Stomach (tissue), 9 donors: Measurements from ENCODE around the gene MRC2. TPM values are rescaled to one million over a fixed set of nuclear protein-coding genes. Genes with fewer than 3 reads are reported as not detected.

Experiments
- DNase-seq, 2 donors: peaks; one replicate each; pipeline versions ENCODE4 v3.0.0 to v3.0.0-alpha.2; 2013 to 2019
- H3K27ac ChIP-seq, 5 donors: fragments of 200-600 bp in 4 of 5; sonication (generic) in 4 of 5; one replicate each; pipeline ENCODE4 v1.5.1; 2013 to 2019; ENCODE audit warnings: mild to moderate bottlenecking in 1 of 5, moderate library complexity in 1 of 5
- H3K27me3 ChIP-seq, 3 donors: fragments of 200-600 bp; sonication (generic); one replicate each; pipeline ENCODE4 v1.5.1; 2017 to 2019; ENCODE audit warnings: mixed run types in 1 of 3
- H3K36me3 ChIP-seq, 4 donors: fragments of 200-600 bp; sonication (generic); 1 replicate in 3 of 4; 2 replicates in 1 of 4; pipeline ENCODE4 v1.5.1; 2016 to 2019
- H3K4me1 ChIP-seq, 4 donors: fragments of 200-600 bp; sonication (generic); one replicate each; pipeline ENCODE4 v1.5.1; 2016 to 2019
- H3K4me3 ChIP-seq, 4 donors: fragments of 200-600 bp; sonication (generic) in 3 of 4; one replicate each; pipeline ENCODE4 v1.5.1; 2016 to 2019; ENCODE audit warnings: mild to moderate bottlenecking in 1 of 4
- H3K9me3 ChIP-seq, 4 donors: fragments of 200-600 bp; sonication (generic); one replicate each; pipeline ENCODE4 v1.5.1; 2016 to 2019
- CTCF ChIP-seq, 7 experiments: fragments of 450-650 bp in 4 of 7; fragments of 200-600 bp in 3 of 7; sonication (generic) in 3 of 7; IDR thresholded peaks; one replicate each; pipeline ENCODE4 v1.5.1; 2016 to 2019; ENCODE audit warnings: antibody characterized with exemption in 7 of 7, control low read depth in 2 of 7, mild to moderate bottlenecking in 1 of 7
- EP300 ChIP-seq: sonication (generic); formaldehyde crosslinking; IDR thresholded peaks from one replicate; pipeline ENCODE4 v1.6.1; 2017; ENCODE audit warnings: antibody characterized with exemption
- POLR2A ChIP-seq, 4 donors: fragments of 450-650 bp; IDR thresholded peaks; one replicate each; pipeline ENCODE4 v1.6.1; 2016; ENCODE audit warnings: antibody characterized with exemption in 4 of 4, control low read depth in 2 of 4, mild to moderate bottlenecking in 1 of 4, moderate library complexity in 1 of 4
- POLR2AphosphoS5 ChIP-seq, 3 donors: sonication (generic); formaldehyde crosslinking; IDR thresholded peaks; one replicate each; pipeline ENCODE4 v1.6.1; 2016; ENCODE audit warnings: antibody characterized with exemption in 3 of 3
- WGBS, 5 donors: extraction: QIAGEN DNeasy Blood & Tissue Kit in 3 of 5; methylation state at CpG; one replicate each; pipeline versions ENCODE4 v1.1.5 to v1.1.7; 2013 to 2018; 5-methylcytosine and 5-hydroxymethylcytosine counted together
- intact Hi-C: fragments of 100-400 bp; cut with DNase I; formaldehyde crosslinking; loops from one replicate; pipeline ENCODE4 v1.15.1; 2023; ENCODE audit warnings: low total_unique reads
- polyA plus RNA-seq, 3 donors: library from polyadenylated mRNA; stranded (reverse); fragments of 200-250 nt; gene quantifications; one replicate each; pipeline ENCODE4 v1.2.3, GENCODE V29; 2013
- small RNA-seq, 4 donors: library from RNA; depleted of rRNA; stranded (forward); fragments of <200 nt; gene quantifications; one replicate each; pipeline ENCODE3, GENCODE V24; 2016
- total RNA-seq, 5 donors: library from RNA; depleted of rRNA; stranded (reverse); fragments of >200 nt; gene quantifications; one replicate each; pipeline versions ENCODE4 v1.1.0 to v1.2.3, GENCODE V29; 2014 to 2016
- donor health status: healthy with polysubstance abuse.
- donor health status: Bipolar disorder and iron deficiency.
- donor health status: healthy.

MRC2 gene
- total and polyA plus RNA-seq, 8 donors: 4.7 to 107 (median 13.8) TPM

DNA sequence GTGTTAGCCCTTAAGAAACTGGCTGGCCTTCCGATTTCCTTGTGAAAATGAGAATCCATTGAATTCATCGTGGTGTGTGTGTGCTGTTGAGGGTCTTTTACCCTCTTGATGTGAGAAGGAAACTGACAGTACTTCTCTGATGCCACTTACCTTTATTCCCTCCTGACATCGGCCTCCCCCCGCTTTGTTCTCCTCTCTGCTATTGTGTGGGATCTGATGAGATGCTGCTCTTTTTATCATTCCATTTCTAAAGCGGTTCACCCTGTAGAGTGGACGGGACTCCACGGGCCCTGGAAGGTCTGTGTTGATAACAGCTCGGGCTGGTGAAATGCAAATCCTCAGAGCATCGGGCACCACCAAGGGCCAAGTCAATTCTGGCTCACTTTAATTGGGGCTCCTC is 110.8 kb downstream of the MRC2 start:
- DNase-seq: no peak
- H3K36me3 ChIP-seq: no peaks in the 10 kb centered on the region
- intact Hi-C loops: no loop called here
- H3K4me3 ChIP-seq: no peak overlapping the region
- H3K9me3 ChIP-seq: no peaks in the 10 kb centered on the region
- H3K27ac ChIP-seq: no peak overlapping the region
- 88 to 93% (median 91%) methylated on average over 9 of the region's 9 CpGs for whole genome bisulfite sequencing, 5 donors
- no peaks in the 10 kb centered on the region for H3K27me3 ChIP-seq
- TF ChIP-seq EP300: no peak
- TF ChIP-seq POLR2AphosphoS5 (IDR thresholded peaks at IDR 0.05): no peak
- no peak for TF ChIP-seq CTCF (IDR thresholded peaks at IDR 0.05)
- TF ChIP-seq POLR2A (IDR thresholded peaks at IDR 0.05): no peak
- H3K4me1 ChIP-seq: no peaks in the 10 kb centered on the region

DNA sequence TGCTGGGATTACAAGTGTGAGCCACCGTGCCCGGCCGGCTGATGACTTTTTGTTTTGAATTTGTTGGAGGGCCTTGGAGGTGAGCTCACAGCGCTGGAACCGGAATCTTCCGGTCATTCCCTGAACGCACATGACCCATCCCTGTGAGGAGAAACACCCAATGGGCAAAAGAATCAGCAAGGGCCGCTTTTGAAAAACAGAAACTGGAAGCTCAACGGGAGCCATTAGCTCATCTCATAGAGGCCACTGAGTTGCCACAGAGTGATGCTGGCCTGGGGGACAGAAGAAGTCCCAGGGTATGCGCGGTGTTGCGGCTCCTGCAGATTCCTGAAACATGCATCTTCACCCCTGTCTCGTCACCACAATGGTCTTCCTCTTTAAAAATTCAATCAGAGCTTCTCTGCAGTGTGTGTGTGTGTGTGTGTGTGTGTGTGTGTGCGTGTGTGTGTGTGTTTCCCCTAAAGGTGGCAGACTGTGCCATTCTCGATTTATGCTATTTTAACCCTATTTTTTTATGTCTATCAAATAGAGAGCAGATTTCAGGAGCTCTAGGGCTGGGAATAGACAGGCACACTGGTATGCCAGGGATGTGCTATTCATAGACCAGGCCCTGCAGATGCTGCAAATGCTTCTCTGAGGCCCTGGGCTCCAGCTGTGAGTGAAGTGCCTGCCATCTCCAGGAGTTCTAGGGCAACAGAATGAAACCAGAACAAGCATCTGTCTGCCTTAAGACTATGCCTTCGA is 112.3 kb downstream of the MRC2 start:
- Histone ChIP-seq H3K36me3 (no peaks in the 10 kb centered on the region), H3K4me1 (no peaks in the 10 kb centered on the region), H3K27me3 (no peaks in the 10 kb centered on the region), H3K4me3 (no peak overlapping the region), H3K9me3 (no peaks in the 10 kb centered on the region), H3K27ac (no peak overlapping the region)
- intact Hi-C loops: no loop called here
- DNase-seq: no peak
- WGBS, 5 donors: 91 to 94% (median 91%) methylated on average over 16 of the region's 16 CpGs
- TF ChIP-seq POLR2A (IDR thresholded peaks at IDR 0.05): no peak
- TF ChIP-seq EP300: no peak
- no peak for TF ChIP-seq CTCF (IDR thresholded peaks at IDR 0.05)
- no peak for TF ChIP-seq POLR2AphosphoS5 (IDR thresholded peaks at IDR 0.05)

GRCh38 chr17:62741290-62741689 is 113.8 kb downstream of the MRC2 start:
- intact Hi-C loops: no loop called here
- 80 to 90% (median 88%) methylated on average over 4 of the region's 4 CpGs for WGBS, 5 donors
- H3K9me3 ChIP-seq: no peaks in the 10 kb centered on the region
- no peaks in the 10 kb centered on the region for H3K27me3 ChIP-seq
- H3K4me3 ChIP-seq: no peak overlapping the region
- TF ChIP-seq EP300: no peak
- no peak for TF ChIP-seq CTCF (IDR thresholded peaks at IDR 0.05)
- TF ChIP-seq POLR2AphosphoS5 (IDR thresholded peaks at IDR 0.05): no peak
- no peak for TF ChIP-seq POLR2A (IDR thresholded peaks at IDR 0.05)
- H3K36me3 ChIP-seq: no peaks in the 10 kb centered on the region
- no peak overlapping the region for H3K27ac ChIP-seq
- DNase-seq: no peak
- H3K4me1 ChIP-seq: no peaks in the 10 kb centered on the region

Small RNAs within 50 kb of the gene (small RNA-seq; reads per million reads assigned to genes)
- gene RF00019: 0 reads per million in 4 donors
- 0 reads per million in 4 donors for gene RNU6-446P

Other genes starting within 250 kb of the MRC2 start
- gene EFCAB3, start 247.1 kb upstream of the MRC2 start, total RNA-seq: not detected
- gene EFCAB3, start 247.1 kb upstream of the MRC2 start, polyA plus RNA-seq: not detected
- gene METTL2A, start 203.8 kb upstream of the MRC2 start, total RNA-seq: 10 to 100 TPM in 3 of 5 donors, 1 to 10 TPM in 2; 1.4 to 68.3 (median 21.3) TPM
- 10 to 100 TPM in 1 of 3 donors, 1 to 10 TPM in 2; 8.6 to 10.7 (median 9.9) TPM for gene METTL2A, start 203.8 kb upstream of the MRC2 start, polyA plus RNA-seq
- 10 to 100 TPM; 14.6 to 75.3 (median 38.2) TPM for gene TLK2, start 148.8 kb upstream of the MRC2 start, total RNA-seq
- 10 to 100 TPM in 2 of 3 donors, 1 to 10 TPM in 1; 8.6 to 14.1 (median 12.0) TPM for gene TLK2, start 148.8 kb upstream of the MRC2 start, polyA plus RNA-seq
- under 1 TPM in 1 of 5 donors, not detected in 4; 0.89 TPM for gene MARCHF10, start 180.6 kb downstream of the MRC2 start, total RNA-seq
- under 1 TPM in 1 of 3 donors, not detected in 2; 0.31 TPM for gene MARCHF10, start 180.6 kb downstream of the MRC2 start, polyA plus RNA-seq